ENCODE measurements around the gene FPGT.
"Not testable (repeated sequence)": the region's sequence is repeated elsewhere in the genome, so short reads cannot be mapped to it uniquely, and the experiment has no call there.

The FPGT gene

GRCh38 chr1:74247881-74248528 lies 50.0 kb downstream of the FPGT start:
- TF ChIP-seq CTCF (IDR thresholded peaks at IDR 0.05; ENCODE audit: low read length) (no peak), EZH2 (optimal IDR thresholded peaks at IDR 0.05; ENCODE audit: low read depth, low read length) (no peak), EZH2phosphoT487 (IDR thresholded peaks at IDR 0.05; ENCODE audit: low read length) (no peak)
- Histone ChIP-seq H3F3A (ENCODE audit: insufficient read depth, low read length) (no peaks in the 10 kb centered on the region), H2AFZ (ENCODE audit: low read length) (no peak overlapping the region), H3K4me1 (ENCODE audit: low read length) (no peaks in the 10 kb centered on the region), H3K4me2 (ENCODE audit: low read depth, low read length) (no peak overlapping the region), H3K4me3 (ENCODE audit: low read length) (no peak overlapping the region), H4K20me1 (ENCODE audit: insufficient read depth, low read length) (no peaks in the 10 kb centered on the region), H3K27me3 (replicated peaks; ENCODE audit: insufficient read depth, low read length) (no peaks in the 10 kb centered on the region), H3K9me2 (replicated peaks; ENCODE audit: insufficient read depth, low read length) (no peaks in the 10 kb centered on the region), H3K9me3 (replicated peaks; ENCODE audit: insufficient read depth, low read length) (no peaks in the 10 kb centered on the region), H3K9ac (ENCODE audit: low read length) (no peak overlapping the region), H3K27ac (ENCODE audit: low read length) (no peak overlapping the region), H3K79me2 (ENCODE audit: low read length) (no peaks in the 10 kb centered on the region), H3K36me3 (replicated peaks; ENCODE audit: insufficient read depth, low read length) (no peaks in the 10 kb centered on the region)
- DNase-seq = no peak

GRCh38 chr1:74253243-74253824 lies 55.3 kb downstream of the FPGT start:
- not testable (repeated sequence) for H3K9me3 ChIP-seq (replicated peaks; ENCODE audit: insufficient read depth, low read length); H3K4me3 ChIP-seq (ENCODE audit: low read length); DNase-seq; H3K36me3 ChIP-seq (replicated peaks; ENCODE audit: insufficient read depth, low read length); H3F3A ChIP-seq (ENCODE audit: insufficient read depth, low read length); H2AFZ ChIP-seq (ENCODE audit: low read length); H3K4me1 ChIP-seq (ENCODE audit: low read length); H3K9me2 ChIP-seq (replicated peaks; ENCODE audit: insufficient read depth, low read length); H3K27me3 ChIP-seq (replicated peaks; ENCODE audit: insufficient read depth, low read length); H3K79me2 ChIP-seq (ENCODE audit: low read length); H3K27ac ChIP-seq (ENCODE audit: low read length); H3K9ac ChIP-seq (ENCODE audit: low read length); H4K20me1 ChIP-seq (ENCODE audit: insufficient read depth, low read length); H3K4me2 ChIP-seq (ENCODE audit: low read depth, low read length)
